Gastroesophageal sphincter (tissue), 3 donors: ENCODE measurements around the gene SGCD.

Source experiments
- EP300 ChIP-seq: sonication (generic); formaldehyde crosslinking; IDR thresholded peaks from one replicate; pipeline ENCODE4 v1.6.1; 2017; ENCODE audit warnings: antibody characterized with exemption, mild to moderate bottlenecking
- POLR2A ChIP-seq, 2 donors: fragments of 450-650 bp; IDR thresholded peaks; one replicate each; pipeline ENCODE4 v1.6.1; 2017; ENCODE audit warnings: antibody characterized with exemption in 2 of 2, mild to moderate bottlenecking in 2 of 2, moderate library complexity in 1 of 2
- POLR2AphosphoS5 ChIP-seq: sonication (generic); formaldehyde crosslinking; IDR thresholded peaks from one replicate; pipeline ENCODE4 v1.6.1; 2017; ENCODE audit warnings: antibody characterized with exemption
- TF ChIP-seq, protein P1 (sequence below), 4 experiments: fragments of 200-600 bp in 2 of 4; fragments of 450-650 bp in 2 of 4; sonication (generic) in 1 of 4; IDR thresholded peaks; one replicate each; pipeline ENCODE4 v1.5.1; 2017 to 2019; ENCODE audit warnings: antibody characterized with exemption in 4 of 4, mild to moderate bottlenecking in 2 of 4, moderate library complexity in 2 of 4

DNA sequence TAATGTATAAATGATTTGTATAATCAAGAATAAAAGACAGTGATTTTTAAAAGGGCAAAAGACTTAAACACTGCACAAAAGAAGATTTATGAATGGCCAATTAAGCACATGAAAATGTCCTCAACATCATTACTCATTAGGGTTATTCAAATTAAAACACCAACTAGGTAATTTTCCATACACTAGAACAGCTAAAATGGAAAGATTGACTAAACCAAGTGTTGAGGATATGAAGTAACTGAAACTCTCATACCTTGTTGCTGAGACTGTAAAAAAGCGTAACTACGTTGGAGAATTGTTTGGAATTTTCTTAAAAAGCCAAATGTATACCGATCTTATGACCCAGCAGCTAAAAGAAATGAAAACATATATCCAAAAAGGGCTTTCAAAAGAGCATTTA, 144.9 kb downstream of the SGCD start:
- TF ChIP-seq, protein P1, sequence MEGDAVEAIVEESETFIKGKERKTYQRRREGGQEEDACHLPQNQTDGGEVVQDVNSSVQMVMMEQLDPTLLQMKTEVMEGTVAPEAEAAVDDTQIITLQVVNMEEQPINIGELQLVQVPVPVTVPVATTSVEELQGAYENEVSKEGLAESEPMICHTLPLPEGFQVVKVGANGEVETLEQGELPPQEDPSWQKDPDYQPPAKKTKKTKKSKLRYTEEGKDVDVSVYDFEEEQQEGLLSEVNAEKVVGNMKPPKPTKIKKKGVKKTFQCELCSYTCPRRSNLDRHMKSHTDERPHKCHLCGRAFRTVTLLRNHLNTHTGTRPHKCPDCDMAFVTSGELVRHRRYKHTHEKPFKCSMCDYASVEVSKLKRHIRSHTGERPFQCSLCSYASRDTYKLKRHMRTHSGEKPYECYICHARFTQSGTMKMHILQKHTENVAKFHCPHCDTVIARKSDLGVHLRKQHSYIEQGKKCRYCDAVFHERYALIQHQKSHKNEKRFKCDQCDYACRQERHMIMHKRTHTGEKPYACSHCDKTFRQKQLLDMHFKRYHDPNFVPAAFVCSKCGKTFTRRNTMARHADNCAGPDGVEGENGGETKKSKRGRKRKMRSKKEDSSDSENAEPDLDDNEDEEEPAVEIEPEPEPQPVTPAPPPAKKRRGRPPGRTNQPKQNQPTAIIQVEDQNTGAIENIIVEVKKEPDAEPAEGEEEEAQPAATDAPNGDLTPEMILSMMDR (IDR thresholded peaks at IDR 0.05): no peak
- TF ChIP-seq POLR2A (IDR thresholded peaks at IDR 0.05) (no peak), POLR2AphosphoS5 (no peak), EP300 (no peak)
